SK-N-SH treated with all-trans-retinoic acid at 6 μM for 48 hours (cell line): Measurements from ENCODE around the gene PRXL2B.
"Not testable (repeated sequence)": the region's sequence is repeated elsewhere in the genome, so short reads cannot be mapped to it uniquely, and the experiment has no call there.

Experiments used
- ATAC-seq: fragments of 200-7000 bp; cut with Tn5 transposase; 3 replicates; pipeline ENCODE4 v1.9.1; 2020; ENCODE audit warnings: mild to moderate bottlenecking, moderate library complexity
- ARNTL ChIP-seq: fragments of 450-650 bp; formaldehyde crosslinking; IDR thresholded peaks from 2 replicates; pipeline ENCODE4 v1.5.0; 2020; ENCODE audit warnings: low read depth, mild to moderate bottlenecking, moderate library complexity, borderline replicate concordance
- BACH2 ChIP-seq: fragments of 250-450 bp; sonication (Bioruptor Pico); IDR thresholded peaks from 2 replicates; pipeline ENCODE4 v1.9.0; 2021; ENCODE audit warnings: mild to moderate bottlenecking, borderline replicate concordance
- CSRNP3 ChIP-seq: fragments of 250-450 bp; sonication (Bioruptor Pico); IDR thresholded peaks from 2 replicates; pipeline ENCODE4 v1.5.1; 2021; ENCODE audit warnings: mild to moderate bottlenecking, moderate library complexity
- ESRRG ChIP-seq: fragments of 250-450 bp; sonication (Bioruptor Pico); IDR thresholded peaks from 2 replicates; pipeline ENCODE4 v1.6.1; 2021; ENCODE audit warnings: mild to moderate bottlenecking
- GLIS3 ChIP-seq: fragments of 250-450 bp; sonication (Bioruptor Pico); IDR thresholded peaks from 2 replicates; pipeline ENCODE4 v1.5.0; 2020; ENCODE audit warnings: mild to moderate bottlenecking, moderate library complexity
- ISL1 ChIP-seq: fragments of 250-450 bp; sonication (Bioruptor Pico); IDR thresholded peaks from 2 replicates; pipeline ENCODE4 v2.1.2; 2022; ENCODE audit warnings: mild to moderate bottlenecking, moderate library complexity
- OSR1 ChIP-seq: fragments of 250-450 bp; sonication (Bioruptor Pico); IDR thresholded peaks from 2 replicates; pipeline ENCODE4 v1.8.0; 2022; ENCODE audit warnings: moderate library complexity, mild to moderate bottlenecking, inconsistent platforms
- PPARA ChIP-seq: fragments of 250-450 bp; sonication (Bioruptor Pico); IDR thresholded peaks from 2 replicates; pipeline ENCODE4 v1.5.0; 2020; ENCODE audit warnings: mild to moderate bottlenecking, borderline replicate concordance
- RARB ChIP-seq: fragments of 250-450 bp; sonication (Bioruptor Pico); IDR thresholded peaks from 2 replicates; pipeline ENCODE4 v1.8.0; 2021; ENCODE audit warnings: mild to moderate bottlenecking, moderate library complexity
- SNAI2 ChIP-seq: fragments of 250-450 bp; sonication (Bioruptor Pico); IDR thresholded peaks from 2 replicates; pipeline ENCODE4 v1.5.0; 2020; ENCODE audit warnings: mild to moderate bottlenecking, moderate library complexity
- TCF4 ChIP-seq: fragments of 250-450 bp; sonication (Bioruptor Pico); IDR thresholded peaks from 2 replicates; pipeline ENCODE4 v1.8.0; 2021; ENCODE audit warnings: mild to moderate bottlenecking, moderate library complexity, borderline replicate concordance
- ZC3H10 ChIP-seq: fragments of 250-450 bp; sonication (Bioruptor Pico); IDR thresholded peaks from 2 replicates; pipeline ENCODE4 v1.5.1; 2021; ENCODE audit warnings: mild to moderate bottlenecking, moderate library complexity
- ZFP30 ChIP-seq: fragments of 450-650 bp; formaldehyde crosslinking; IDR thresholded peaks from 2 replicates; pipeline ENCODE4 v1.5.0; 2022; ENCODE audit warnings: mild to moderate bottlenecking, moderate library complexity
- ZNF565 ChIP-seq: fragments of 450-650 bp; formaldehyde crosslinking; conservative IDR thresholded peaks from 2 replicates; pipeline ENCODE4 v1.5.0; 2020; ENCODE audit warnings: low read depth, mild to moderate bottlenecking, moderate library complexity
- ZNF70 ChIP-seq: fragments of 450-650 bp; formaldehyde crosslinking; IDR thresholded peaks from 2 replicates; pipeline ENCODE4 v1.5.0; 2020; ENCODE audit warnings: mild to moderate bottlenecking, moderate library complexity
- ZNF8 ChIP-seq: fragments of 450-650 bp; formaldehyde crosslinking; IDR thresholded peaks from 2 replicates; pipeline ENCODE4 v1.5.0; 2020; ENCODE audit warnings: mild to moderate bottlenecking, moderate library complexity
- TF ChIP-seq, protein P1 (sequence below): fragments of 250-450 bp; sonication (Bioruptor Pico); IDR thresholded peaks from 2 replicates; pipeline ENCODE4 v1.5.1; 2020; ENCODE audit warnings: low read depth, mild to moderate bottlenecking, moderate library complexity
- TF ChIP-seq, protein P2 (sequence below): fragments of 250-450 bp; sonication (Bioruptor Pico); IDR thresholded peaks from 2 replicates; pipeline ENCODE4 v1.5.0; 2020; ENCODE audit warnings: mild to moderate bottlenecking, moderate library complexity
- TF ChIP-seq, protein P3 (sequence below): fragments of 250-450 bp; sonication (Bioruptor Pico); IDR thresholded peaks from 2 replicates; pipeline ENCODE4 v1.8.0; 2021; ENCODE audit warnings: low read depth, mild to moderate bottlenecking, moderate library complexity, borderline replicate concordance
- TF ChIP-seq, protein P4 (sequence below): fragments of 250-450 bp; sonication (Bioruptor Pico); IDR thresholded peaks from 2 replicates; pipeline ENCODE4 v1.8.0; 2020; ENCODE audit warnings: mild to moderate bottlenecking, moderate library complexity, borderline replicate concordance

The PRXL2B gene

DNA sequence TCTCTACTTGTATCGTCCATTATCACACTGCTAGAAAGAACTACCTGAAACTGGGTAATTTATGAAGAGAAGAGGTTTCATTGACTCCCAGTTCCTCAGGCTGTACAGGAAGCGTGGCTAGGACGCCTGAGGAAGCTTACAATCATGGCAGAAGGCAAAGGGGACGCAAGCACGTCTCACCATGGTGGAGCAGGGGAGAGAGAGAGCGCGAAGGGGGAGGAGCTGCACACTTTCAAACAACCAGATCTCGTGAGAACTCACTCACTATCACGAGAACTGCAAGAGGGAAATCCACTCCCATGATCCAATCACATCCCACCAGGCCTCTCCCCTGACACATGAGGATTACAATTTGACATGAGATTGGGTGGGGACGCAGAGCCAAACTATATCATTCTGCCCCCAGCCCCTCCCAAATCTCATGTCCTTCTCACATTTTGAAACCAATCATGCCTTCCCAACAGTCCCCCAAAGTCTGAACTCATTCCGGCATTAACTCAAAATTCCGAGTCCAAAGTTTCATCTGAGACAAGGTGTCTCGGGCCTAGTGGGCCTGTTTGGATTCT lies 38.2 kb downstream of the PRXL2B start (continued):
- TF ChIP-seq, protein P1, sequence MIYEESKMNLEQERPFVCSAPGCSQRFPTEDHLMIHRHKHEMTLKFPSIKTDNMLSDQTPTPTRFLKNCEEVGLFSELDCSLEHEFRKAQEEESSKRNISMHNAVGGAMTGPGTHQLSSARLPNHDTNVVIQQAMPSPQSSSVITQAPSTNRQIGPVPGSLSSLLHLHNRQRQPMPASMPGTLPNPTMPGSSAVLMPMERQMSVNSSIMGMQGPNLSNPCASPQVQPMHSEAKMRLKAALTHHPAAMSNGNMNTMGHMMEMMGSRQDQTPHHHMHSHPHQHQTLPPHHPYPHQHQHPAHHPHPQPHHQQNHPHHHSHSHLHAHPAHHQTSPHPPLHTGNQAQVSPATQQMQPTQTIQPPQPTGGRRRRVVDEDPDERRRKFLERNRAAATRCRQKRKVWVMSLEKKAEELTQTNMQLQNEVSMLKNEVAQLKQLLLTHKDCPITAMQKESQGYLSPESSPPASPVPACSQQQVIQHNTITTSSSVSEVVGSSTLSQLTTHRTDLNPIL (CRISPR knock-in tag) = no peak

DNA sequence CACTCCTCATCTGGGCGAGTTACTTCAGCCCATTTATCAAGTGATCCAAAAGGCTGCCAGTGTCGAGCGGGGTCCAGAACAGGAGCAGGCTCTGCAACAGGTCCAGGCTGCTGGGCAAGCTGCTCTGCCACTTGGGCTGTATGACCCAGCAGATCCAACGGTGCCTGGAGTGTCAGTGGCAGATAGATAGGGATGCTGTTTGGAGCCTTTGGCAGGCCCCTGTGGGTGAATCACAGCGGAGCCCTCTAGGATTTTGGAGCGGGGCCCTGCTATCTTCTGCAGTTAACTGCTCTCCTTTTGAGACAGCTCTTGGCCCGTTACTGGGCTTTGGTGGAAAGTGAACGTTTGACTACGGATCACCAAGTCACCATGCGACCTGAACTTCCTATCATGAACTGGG lies 38.7 kb downstream of the PRXL2B start:
- ATAC-seq = no peak
- TF ChIP-seq RARB (CRISPR knock-in tag) (no peak), ISL1 (CRISPR knock-in tag) (no peak), ZC3H10 (CRISPR knock-in tag) (no peak), PPARA (CRISPR knock-in tag) (no peak), ZFP30 (CRISPR knock-in tag) (no peak), ESRRG (CRISPR knock-in tag) (no peak), ARNTL (CRISPR knock-in tag) (no peak), OSR1 (no peak), BACH2 (CRISPR knock-in tag) (no peak), CSRNP3 (CRISPR knock-in tag) (no peak), ZNF70 (CRISPR knock-in tag) (no peak), ZNF8 (CRISPR knock-in tag) (no peak), GLIS3 (no peak), ZNF565 (CRISPR knock-in tag) (no peak), SNAI2 (no peak), TCF4 (CRISPR knock-in tag) (no peak)
- TF ChIP-seq, protein P2, sequence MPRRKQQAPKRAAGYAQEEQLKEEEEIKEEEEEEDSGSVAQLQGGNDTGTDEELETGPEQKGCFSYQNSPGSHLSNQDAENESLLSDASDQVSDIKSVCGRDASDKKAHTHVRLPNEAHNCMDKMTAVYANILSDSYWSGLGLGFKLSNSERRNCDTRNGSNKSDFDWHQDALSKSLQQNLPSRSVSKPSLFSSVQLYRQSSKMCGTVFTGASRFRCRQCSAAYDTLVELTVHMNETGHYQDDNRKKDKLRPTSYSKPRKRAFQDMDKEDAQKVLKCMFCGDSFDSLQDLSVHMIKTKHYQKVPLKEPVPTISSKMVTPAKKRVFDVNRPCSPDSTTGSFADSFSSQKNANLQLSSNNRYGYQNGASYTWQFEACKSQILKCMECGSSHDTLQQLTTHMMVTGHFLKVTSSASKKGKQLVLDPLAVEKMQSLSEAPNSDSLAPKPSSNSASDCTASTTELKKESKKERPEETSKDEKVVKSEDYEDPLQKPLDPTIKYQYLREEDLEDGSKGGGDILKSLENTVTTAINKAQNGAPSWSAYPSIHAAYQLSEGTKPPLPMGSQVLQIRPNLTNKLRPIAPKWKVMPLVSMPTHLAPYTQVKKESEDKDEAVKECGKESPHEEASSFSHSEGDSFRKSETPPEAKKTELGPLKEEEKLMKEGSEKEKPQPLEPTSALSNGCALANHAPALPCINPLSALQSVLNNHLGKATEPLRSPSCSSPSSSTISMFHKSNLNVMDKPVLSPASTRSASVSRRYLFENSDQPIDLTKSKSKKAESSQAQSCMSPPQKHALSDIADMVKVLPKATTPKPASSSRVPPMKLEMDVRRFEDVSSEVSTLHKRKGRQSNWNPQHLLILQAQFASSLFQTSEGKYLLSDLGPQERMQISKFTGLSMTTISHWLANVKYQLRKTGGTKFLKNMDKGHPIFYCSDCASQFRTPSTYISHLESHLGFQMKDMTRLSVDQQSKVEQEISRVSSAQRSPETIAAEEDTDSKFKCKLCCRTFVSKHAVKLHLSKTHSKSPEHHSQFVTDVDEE (CRISPR knock-in tag) = no peak
- TF ChIP-seq, protein P1 (CRISPR knock-in tag) = no peak
- TF ChIP-seq, protein P3, sequence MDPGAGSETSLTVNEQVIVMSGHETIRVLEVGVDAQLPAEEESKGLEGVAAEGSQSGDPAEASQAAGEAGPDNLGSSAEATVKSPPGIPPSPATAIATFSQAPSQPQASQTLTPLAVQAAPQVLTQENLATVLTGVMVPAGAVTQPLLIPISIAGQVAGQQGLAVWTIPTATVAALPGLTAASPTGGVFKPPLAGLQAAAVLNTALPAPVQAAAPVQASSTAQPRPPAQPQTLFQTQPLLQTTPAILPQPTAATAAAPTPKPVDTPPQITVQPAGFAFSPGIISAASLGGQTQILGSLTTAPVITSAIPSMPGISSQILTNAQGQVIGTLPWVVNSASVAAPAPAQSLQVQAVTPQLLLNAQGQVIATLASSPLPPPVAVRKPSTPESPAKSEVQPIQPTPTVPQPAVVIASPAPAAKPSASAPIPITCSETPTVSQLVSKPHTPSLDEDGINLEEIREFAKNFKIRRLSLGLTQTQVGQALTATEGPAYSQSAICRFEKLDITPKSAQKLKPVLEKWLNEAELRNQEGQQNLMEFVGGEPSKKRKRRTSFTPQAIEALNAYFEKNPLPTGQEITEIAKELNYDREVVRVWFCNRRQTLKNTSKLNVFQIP (CRISPR knock-in tag) = no peak
- TF ChIP-seq, protein P4, sequence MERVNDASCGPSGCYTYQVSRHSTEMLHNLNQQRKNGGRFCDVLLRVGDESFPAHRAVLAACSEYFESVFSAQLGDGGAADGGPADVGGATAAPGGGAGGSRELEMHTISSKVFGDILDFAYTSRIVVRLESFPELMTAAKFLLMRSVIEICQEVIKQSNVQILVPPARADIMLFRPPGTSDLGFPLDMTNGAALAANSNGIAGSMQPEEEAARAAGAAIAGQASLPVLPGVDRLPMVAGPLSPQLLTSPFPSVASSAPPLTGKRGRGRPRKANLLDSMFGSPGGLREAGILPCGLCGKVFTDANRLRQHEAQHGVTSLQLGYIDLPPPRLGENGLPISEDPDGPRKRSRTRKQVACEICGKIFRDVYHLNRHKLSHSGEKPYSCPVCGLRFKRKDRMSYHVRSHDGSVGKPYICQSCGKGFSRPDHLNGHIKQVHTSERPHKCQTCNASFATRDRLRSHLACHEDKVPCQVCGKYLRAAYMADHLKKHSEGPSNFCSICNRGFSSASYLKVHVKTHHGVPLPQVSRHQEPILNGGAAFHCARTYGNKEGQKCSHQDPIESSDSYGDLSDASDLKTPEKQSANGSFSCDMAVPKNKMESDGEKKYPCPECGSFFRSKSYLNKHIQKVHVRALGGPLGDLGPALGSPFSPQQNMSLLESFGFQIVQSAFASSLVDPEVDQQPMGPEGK (CRISPR knock-in tag) = no peak

DNA sequence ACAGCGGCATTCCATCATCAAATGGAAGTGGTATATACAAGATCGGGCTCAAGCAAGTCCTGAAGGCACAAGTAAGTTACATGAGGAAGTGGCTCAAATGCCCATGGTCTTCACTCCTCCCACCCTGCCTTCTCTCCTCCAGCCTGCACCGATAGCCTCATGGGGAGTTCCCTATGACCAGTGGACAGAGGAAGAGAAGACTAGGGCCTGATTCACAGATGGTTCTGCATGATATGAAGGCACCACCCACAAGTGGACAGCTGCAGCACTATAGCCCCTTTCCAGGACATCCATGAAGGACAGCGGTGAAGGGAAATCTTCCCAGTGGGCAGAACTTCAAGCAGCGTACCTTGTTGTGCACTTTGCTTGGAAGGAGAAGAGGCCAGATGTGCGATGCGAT lies 39.2 kb downstream of the PRXL2B start:
- ATAC-seq = not testable (repeated sequence)
